SIG-M5 (cell line): ENCODE measurements around the gene CEP131.

ENCODE experiments used
- DNase-seq: peaks from one replicate; lab custom pipeline; 2025; lab: John Stamatoyannopoulos, UW

CEP131 gene

DNA sequence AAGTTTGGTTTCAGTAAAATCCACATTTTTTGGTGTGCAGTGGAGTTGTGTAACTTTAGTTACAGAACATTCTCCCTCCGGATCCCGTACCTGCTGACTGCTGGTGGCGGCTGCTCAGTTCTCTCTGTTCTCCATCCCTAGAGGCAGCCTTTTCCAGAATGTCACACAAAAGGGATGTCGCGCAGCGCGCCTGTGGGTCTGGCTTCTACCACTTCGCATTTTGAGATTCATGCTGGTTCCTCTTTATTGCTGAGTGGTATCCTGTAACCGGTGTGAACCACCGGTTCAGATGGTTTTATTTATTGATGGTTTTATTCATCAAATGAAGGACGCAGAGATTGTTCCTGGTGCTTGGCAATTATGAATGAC, 981 bp upstream of the CEP131 start:
- DNase-seq: no peak

DNA sequence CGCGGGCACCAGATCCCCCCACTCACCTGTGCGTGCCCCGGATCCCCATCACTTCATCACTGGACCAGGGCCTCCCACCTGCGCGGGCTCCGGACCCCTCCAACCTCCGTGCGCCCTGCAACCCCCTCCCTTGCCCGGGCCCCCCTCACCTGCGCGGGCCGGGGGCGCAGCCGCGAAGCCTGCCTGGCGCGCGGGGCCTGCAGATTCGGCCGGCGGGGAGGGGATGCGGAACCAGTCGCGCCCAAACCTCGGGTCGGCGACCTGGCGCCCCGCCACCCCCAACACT, 202 bp downstream of the CEP131 start:
- DNase-seq: no peak

DNA sequence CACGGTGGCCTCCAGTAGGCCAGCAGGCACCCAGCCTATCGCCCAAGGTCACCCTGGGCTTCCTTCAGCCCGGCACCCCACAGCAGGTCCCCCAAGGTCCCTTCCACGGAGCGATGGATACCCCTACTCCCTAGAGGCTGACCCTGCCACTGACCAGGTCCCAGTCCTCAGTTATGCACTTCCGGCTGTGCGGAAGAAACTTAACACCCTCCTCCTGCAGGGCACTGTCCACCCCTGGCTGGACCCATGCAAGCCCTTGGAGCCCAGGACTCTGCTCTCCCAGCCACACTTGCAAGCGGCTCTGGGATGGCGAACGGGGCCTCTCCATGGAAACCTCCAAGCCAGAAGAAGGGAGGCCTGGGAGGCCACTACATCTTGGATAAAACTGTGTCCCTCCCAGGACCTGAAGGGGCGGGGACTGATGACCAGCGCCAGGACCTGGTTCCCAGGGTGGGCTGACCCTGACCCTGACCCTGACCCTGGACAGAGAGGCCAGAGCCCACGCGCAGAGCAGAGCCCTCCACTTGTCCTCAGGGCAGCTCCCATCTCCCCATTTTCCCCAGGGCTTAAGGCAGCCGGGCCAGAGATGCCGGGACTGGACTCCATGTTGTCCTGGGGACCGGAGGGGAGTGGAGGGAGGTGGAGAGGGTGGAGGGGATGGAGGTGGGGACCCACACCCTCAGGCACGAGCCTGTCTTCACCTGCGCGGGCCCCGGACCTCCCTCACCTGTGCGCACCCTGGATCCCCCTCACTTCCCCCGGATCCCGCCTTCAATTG, 734 bp downstream of the CEP131 start:
- no peak for DNase-seq

DNA sequence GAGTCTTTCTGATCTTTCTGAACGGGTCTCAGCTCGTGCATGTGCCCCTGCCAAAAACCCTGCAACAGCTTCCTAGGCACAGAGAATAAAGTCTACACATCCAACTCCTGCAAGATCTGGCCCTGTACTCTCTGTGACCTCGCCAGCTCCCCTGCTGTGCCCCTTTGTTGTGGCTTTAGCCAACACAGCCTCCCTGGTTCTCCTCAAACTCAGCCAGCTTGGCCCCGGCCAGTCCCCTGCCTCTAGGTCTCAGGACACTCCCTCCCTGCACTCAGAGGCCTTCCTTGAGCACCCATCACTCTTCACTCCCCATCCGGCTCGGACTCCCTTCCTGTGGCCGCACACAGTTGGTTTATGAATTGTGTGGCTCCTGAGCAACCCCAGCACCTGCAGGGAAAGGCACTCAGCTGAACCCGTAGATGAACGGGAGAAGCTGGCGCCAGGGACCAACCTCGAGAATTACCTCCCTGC, 1.4 kb downstream of the CEP131 start:
- no peak for DNase-seq

DNA sequence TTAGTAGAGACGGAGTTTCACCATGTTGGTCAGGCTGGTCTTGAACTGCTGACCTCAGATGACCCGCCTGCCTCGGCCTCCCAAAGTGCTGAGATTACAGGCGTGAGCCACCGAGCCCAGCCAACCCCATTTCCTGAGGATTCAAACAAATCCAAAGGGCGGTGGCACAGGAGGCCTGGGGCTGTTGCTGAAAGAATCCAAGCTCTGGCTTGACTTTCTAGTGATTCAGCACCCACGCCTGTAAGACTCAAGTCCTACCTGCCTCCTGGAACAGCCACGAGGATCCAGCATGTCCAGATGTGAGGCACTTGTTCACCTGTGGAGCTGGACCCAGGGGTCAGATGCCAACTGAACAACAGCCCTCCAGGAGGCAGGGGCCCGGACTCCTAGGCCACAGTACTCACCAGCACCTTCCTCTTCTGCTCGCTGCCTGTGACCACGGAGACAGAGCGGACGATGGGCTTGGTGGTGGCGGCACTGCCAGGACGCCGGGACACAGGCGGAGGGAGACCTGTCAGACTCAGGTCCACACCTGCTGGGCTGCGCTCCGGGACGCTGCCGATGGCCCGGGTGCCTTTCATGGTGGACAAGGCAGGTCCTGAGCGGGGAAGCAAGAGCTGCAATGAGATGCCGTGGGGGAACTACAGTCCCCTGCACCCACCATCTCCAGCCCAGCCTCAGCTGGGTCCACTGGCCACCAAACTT, 3.1 kb downstream of the CEP131 start:
- no peak for DNase-seq

DNA sequence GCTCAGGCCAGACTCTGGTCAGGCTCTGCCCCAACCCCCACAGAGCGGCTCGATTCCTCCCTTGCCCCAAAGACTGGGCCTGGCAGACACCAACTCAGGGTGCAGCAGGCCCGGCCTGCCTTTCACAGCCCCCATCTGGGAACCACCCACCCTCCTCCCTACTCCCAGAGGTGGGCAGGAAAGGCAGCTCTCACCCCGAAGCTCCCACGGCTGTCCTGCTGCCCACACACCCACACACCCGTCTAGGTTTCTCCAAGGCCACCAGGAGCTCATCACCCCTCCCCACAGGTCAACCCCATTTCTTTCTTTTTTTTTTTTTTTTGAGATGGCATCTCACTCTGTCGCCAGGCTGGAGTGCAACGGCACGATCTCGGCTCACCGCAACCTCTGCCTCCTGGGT, 3.8 kb downstream of the CEP131 start:
- DNase-seq: no peak

DNA sequence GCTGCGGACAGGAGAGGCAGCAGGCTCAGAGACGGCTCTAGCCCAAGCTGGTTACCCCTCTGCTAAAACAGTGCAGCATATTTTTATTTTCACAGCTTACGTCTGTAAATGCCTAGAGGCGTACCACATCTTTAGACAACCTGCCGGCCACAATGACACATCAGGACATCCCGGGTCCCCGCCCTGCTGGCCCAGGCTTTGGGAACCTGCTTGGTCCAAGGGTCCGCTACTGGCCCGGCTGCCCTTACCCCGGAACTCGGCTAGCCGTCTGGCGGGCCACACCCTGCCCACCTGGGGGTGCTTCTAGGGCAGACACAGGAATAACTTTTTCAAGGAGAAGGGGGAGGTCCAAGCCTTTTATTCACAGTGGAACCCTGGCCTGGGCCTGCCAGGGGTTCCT, 4.3 kb downstream of the CEP131 start:
- no peak for DNase-seq

DNA sequence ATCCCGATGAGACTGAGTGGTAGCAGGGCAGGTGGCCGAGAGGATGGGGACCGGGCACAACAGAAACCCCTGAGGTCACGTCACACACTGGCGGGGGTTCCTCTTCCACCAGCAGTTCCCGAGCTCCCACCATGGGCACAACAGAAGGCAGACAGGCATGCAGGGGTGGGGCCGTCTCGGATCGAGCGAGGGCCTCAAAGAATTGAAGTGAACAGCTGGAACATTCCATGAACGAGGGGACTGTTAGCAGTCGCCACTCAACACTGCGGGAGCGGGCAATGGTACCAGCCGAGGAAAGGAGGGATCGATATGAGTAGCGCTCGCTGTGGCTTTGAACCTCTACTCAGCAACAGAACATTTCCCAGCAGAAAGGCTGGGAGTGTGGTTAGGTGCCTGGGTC, 5.3 kb downstream of the CEP131 start:
- DNase-seq: no peak

DNA sequence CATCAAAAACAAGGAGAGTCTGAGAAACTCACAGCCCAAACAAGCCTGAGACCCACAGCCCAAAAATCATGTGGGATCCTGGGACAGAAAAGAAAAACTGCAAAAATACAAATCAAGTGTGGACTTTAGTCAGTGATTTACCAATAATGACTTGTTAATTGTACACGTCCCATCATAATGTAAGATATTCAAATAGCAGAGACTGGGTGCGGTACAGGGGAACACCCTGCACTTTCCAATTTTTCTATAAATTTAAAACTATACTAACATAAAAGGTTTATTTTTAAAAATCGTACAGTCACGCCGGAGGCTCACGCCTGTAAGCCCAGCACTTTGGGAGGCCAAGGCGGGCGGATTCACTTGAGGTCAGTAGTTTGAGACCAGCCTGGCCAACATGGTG, 8.8 kb downstream of the CEP131 start:
- DNase-seq: no peak

DNA sequence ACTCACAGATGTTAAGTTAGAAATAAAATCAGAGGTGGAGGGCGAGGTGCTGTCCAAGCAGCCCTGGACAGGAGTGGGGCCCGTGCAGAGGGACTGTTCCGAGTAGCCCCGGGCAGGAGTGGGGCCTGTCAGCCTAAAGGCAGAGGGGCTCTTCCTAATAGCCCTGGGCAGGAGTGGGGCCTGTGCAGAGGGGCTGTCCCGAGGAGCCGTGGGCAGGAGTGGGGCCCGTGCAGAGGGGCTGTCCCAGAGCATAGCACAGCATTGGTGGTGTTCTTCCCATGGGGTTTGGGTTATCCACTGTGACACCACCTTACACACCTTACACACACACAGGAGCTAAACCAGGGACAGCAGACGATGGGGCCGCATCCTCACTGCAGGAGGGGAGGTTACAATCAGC, 10.4 kb downstream of the CEP131 start:
- DNase-seq: no peak

DNA sequence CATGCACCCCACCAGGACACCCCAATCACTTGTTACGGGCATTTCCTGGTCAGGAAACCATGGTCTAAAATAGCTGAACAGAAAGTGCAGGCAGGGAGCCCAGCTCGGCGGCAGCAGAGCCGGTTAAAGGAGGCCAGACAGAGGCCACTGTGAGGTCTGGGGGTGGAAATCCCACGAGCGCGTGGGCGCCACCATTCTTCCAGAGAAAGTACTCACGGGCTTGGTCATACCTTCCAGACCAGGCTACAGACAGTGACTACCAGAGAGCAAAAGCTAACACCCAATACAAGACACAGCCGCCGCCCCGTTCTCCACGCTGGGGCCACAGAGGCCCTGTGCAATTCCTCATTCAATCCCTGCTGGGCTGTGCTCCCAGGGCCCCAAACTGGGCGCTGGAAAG, 11.9 kb downstream of the CEP131 start:
- DNase-seq: no peak

DNA sequence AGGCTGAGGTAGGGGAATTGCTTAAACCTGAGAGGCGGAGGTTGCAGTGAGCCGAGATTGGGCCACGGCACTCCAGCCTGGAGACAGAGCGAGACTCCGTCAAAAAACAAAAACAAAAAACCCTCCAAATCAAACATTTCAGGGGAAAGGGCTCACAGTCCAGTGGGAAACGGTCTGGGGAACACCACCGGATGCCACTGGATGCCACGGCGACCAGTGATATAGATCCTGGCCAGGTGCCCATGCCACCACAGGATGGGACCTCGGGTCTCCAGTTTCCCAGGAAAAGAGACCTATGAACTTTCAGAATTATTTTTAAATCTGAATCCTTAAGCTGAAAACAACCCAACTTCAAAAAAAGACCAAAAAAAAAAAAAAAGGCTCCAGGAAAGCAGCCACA, 12.3 kb downstream of the CEP131 start:
- DNase-seq: no peak

DNA sequence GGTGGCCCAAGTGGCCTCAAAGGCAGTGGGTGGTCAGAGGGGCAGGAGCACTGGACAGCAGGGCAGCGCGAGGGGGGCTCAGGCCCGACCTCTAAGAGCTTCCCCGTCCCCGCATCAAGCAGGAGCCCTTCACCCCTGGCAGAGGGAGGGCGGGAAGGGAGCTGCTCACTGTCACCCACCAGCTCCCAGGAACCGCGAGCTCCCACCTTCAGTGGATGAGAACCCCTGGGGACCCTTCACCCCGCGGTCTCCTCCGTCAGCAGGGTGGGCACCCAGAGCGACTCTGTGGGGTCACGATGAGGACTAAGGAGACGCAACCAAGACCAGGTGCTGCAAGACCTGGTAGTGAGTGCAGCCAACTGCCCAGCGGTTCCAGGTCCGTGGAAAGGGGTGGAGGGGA, 13.6 kb downstream of the CEP131 start:
- DNase-seq: no peak

DNA sequence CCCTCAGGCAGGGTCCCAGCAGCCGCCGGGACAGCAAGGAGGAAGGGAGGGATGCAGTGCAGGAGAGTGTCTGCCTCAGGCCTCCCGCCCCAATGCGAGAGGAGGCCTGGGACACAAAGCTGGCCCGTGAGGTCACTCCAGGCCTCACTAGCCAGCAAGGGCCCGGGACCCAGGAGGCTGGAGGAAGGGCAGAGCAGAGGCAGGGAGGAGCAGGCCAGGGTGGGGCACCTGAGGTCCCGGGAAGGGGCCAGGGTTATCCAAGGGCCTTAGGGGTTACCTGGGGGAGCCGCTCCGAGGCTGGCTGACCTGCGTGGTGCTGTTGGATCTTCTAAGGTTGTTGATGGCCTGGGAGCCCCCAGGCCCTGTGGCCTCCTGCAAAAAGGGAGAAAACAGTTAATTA, 14.1 kb downstream of the CEP131 start:
- DNase-seq: no peak

DNA sequence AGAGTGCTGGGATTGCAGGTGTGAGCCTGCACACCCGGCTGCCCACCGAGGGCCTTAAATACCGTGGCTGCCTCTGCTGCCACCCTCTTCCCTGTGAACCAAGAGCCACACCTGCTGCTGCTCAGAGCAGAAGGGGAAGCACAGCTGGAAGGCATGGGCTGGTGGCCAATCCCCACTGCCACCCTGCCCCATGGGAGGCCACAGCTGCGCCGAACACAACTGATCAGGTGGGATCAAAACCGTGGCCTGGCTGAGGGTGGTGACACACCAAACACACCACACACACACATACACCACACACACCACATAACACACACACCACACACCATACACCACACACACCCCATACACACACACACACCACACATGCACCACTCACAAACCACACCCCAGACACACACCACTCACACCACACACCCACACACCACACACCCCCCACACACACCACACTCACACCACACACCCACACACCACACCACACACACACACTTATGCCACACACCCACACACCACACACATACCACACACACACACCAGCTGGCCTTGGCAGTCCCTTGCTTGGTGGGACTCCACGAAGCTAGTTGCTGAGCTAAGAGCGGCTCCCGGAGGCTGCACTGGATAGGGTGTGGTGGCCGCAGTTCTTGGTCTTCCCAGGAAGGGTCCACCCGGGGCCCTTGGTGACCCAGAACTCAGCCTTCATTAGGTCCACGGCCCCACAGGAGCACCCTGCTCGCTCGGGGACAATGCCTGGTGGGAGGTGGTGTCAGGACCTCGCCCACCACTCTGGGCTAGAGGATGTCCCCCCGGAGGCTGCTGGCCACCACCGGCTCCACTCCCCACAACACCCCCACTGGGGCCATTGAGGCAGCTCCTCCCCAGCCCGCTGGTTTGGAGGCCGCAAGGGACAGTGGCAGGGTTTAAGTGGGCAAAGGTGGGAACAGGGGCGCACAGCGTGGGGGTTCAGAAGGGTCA, 14.9 kb downstream of the CEP131 start:
- DNase-seq: no peak

DNA sequence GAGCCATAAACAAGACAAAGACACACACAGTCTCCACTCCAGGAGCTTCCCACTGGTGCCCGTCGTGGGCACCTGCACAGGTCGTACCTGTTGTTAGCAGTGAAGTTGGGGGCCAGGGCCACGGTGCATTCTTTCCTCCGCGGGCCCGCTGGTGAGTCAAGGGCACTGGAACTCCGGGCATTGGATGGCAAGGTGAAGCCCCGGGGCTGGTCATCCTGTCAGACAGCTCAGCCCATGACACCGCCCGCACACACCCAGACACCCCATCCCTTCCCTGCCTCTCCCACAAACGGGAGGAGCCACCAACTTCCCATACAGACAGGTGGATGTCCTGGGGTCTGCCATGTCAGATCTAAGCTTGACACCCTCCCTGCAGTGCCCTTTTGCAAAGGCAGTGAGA, 16.1 kb downstream of the CEP131 start:
- DNase-seq: no peak

DNA sequence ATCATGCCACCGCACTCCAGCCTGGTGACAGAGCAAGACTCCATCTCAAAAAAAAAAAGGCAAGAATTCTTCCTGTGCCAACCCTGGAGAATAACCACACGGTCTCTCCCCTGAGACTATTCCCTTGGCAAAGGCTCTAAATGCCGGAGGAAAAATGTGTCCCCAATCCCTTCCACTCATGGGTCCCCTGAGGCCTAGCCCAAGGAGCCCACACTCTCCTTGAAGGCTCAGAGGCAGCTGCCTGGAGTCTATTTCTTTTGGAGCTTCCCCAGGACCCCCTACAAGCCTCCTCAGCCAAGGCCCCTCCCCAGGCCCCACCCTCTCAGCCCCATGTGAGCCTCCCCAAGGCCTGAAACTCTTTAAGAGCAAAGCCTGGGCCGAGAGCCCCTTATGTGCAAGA, 16.6 kb downstream of the CEP131 start:
- DNase-seq: no peak

DNA sequence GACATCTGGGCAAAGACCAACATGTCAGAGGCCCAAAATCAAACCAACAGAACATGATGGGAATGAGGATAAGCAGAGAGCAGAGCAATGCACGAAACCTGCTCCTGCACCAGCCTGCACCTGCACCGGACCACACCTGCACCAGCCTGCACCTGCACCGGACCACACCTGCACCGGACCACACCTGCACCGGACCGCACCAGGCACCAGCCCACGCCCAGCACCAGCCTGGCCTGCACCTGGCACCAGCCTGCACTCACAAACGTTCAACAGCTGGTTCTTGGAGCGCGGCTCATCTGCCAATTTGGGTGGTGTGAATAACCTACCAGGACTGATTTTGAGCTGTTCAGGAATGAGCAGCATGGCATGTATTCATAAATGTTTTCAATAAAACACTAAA, 18.2 kb downstream of the CEP131 start:
- DNase-seq: no peak

DNA sequence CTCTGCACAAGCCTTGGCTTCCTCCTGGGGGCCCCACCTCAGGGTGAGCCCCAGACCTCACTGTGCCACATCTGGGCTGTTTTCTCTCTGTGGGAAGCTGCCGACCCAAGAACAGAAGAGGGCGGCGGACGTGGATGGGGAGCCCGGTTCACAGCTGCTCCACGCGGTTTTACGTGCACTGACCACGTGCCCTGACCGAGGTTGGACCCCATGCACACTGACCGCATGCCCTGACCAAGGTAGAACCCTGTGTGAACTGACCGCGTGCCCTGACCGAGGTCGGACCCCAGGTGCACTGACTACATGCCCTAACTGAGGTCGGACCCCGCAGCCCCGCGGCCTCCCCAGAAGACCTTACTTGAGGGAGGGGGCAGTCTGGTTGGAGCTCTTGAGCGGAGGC, 19.6 kb downstream of the CEP131 start:
- DNase-seq: no peak

DNA sequence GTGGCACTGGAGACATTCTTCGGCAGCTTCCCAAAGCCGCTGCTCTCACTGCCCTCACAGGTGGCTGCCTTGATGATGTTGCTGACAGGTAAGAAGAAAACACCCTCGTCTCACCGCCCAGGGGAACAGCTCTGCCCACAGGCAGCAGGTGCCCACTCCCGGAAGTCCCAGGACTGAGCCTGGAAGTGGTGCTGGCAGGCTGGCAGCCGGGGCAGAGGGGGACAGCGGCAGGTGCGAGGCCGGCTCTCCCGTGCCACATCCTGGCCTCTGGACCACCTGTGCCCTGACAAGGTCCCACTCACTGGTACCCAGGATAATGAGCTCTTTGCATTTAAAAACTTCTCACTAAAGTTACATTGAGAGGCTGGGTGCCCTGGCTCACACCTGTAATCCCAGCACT, 20.4 kb downstream of the CEP131 start:
- no peak for DNase-seq

DNA sequence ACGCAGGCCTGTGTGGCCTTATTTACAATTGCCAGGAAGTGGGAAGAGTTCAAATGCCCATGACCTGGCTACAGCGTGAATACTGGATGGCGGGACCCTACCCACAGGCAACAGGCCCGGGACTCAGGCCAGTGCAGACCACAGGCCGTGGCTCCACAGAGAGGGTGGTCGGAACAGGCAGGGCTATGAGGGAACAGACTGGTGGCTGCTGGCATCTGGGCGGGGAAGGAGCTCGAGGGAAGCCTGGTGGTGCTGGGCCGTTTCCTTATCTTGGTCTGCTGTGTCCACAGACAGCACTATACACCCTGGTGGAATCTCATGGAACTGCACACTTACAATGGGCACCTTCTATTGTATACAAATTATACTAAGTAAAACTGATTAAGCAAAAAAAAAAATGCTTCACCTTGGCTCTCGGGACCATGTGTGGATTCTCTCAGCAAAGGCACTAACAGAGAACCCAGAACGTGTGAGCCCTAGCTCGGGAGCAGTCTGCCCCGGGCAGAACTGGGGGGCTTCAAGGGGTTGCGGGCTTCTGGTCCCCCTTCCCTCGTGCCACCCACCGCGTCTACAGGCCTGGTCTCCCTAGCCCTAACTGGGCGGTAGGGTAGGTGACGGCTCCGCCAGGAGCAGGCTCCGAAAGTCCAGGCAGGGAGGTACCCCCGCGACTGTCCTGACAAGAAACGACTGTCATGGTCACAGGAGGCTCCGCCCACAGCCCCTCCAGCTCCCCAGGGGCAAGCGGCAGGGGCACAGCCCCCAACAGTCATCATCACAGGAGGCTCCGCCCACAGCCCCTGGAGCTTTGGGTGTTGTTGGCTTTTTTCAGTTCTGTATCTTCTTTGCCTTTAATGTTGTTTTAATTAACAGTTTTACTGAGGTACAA, 21.8 kb downstream of the CEP131 start:
- no peak for DNase-seq

DNA sequence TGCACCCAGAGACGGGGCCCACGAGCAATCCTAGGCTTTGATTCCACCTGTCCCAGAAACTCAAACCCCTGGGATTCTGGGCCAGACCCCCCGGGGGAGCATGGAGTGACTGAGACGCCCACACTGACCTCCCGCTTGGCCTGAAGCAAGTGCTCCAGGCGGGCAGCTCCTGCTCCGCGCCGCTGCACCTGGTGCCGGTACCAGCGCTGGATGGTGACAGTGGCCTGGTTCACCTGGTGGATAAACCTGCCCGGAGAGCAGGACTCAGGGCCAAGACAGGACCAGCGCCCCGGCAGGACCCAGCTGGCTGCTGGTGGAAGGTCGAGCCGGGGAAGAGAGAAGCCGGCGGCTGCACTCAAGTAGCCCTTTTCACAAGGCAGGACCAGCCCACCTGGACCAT, 22.6 kb downstream of the CEP131 start:
- no peak for DNase-seq
